ENCODE data around the gene DCP1A.

- TF ChIP-seq ARNTL (CRISPR knock-in tag; IDR thresholded peaks at IDR 0.05; ENCODE audit: borderline replicate concordance, low read depth) (no peak), ESRRG (CRISPR knock-in tag; IDR thresholded peaks at IDR 0.05) (no peak), TOX (CRISPR knock-in tag; IDR thresholded peaks at IDR 0.05; ENCODE audit: borderline replicate concordance) (no peak), ZFP30 (CRISPR knock-in tag; IDR thresholded peaks at IDR 0.05) (no peak), ZFP3 (CRISPR knock-in tag; IDR thresholded peaks at IDR 0.05) (no peak), OSR1 (CRISPR knock-in tag; IDR thresholded peaks at IDR 0.05) (no peak), ZC3H10 (CRISPR knock-in tag; IDR thresholded peaks at IDR 0.05) (no peak)
- TF ChIP-seq, protein P1, sequence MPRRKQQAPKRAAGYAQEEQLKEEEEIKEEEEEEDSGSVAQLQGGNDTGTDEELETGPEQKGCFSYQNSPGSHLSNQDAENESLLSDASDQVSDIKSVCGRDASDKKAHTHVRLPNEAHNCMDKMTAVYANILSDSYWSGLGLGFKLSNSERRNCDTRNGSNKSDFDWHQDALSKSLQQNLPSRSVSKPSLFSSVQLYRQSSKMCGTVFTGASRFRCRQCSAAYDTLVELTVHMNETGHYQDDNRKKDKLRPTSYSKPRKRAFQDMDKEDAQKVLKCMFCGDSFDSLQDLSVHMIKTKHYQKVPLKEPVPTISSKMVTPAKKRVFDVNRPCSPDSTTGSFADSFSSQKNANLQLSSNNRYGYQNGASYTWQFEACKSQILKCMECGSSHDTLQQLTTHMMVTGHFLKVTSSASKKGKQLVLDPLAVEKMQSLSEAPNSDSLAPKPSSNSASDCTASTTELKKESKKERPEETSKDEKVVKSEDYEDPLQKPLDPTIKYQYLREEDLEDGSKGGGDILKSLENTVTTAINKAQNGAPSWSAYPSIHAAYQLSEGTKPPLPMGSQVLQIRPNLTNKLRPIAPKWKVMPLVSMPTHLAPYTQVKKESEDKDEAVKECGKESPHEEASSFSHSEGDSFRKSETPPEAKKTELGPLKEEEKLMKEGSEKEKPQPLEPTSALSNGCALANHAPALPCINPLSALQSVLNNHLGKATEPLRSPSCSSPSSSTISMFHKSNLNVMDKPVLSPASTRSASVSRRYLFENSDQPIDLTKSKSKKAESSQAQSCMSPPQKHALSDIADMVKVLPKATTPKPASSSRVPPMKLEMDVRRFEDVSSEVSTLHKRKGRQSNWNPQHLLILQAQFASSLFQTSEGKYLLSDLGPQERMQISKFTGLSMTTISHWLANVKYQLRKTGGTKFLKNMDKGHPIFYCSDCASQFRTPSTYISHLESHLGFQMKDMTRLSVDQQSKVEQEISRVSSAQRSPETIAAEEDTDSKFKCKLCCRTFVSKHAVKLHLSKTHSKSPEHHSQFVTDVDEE (CRISPR knock-in tag; IDR thresholded peaks at IDR 0.05): no peak
- TF ChIP-seq, protein P2, sequence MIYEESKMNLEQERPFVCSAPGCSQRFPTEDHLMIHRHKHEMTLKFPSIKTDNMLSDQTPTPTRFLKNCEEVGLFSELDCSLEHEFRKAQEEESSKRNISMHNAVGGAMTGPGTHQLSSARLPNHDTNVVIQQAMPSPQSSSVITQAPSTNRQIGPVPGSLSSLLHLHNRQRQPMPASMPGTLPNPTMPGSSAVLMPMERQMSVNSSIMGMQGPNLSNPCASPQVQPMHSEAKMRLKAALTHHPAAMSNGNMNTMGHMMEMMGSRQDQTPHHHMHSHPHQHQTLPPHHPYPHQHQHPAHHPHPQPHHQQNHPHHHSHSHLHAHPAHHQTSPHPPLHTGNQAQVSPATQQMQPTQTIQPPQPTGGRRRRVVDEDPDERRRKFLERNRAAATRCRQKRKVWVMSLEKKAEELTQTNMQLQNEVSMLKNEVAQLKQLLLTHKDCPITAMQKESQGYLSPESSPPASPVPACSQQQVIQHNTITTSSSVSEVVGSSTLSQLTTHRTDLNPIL (CRISPR knock-in tag; IDR thresholded peaks at IDR 0.05; ENCODE audit: low read depth): no peak
- TF ChIP-seq, protein P3, sequence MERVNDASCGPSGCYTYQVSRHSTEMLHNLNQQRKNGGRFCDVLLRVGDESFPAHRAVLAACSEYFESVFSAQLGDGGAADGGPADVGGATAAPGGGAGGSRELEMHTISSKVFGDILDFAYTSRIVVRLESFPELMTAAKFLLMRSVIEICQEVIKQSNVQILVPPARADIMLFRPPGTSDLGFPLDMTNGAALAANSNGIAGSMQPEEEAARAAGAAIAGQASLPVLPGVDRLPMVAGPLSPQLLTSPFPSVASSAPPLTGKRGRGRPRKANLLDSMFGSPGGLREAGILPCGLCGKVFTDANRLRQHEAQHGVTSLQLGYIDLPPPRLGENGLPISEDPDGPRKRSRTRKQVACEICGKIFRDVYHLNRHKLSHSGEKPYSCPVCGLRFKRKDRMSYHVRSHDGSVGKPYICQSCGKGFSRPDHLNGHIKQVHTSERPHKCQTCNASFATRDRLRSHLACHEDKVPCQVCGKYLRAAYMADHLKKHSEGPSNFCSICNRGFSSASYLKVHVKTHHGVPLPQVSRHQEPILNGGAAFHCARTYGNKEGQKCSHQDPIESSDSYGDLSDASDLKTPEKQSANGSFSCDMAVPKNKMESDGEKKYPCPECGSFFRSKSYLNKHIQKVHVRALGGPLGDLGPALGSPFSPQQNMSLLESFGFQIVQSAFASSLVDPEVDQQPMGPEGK (CRISPR knock-in tag; IDR thresholded peaks at IDR 0.05; ENCODE audit: borderline replicate concordance): no peak
These were observed 87.0 kb downstream of the DCP1A start for GRCh38 chr3:53260286-53260785.
